Spleen (tissue), 7 donors: Measurements from ENCODE around the gene ACTN4.
A peak's percentile ranks its signal among the peaks of the same experiment; 100 is the strongest.

Experiments used
- POLR2AphosphoS5 ChIP-seq, 3 donors: sonication (generic); formaldehyde crosslinking; IDR thresholded peaks; one replicate each; pipeline ENCODE4 v1.5.1; 2017; ENCODE audit warnings: antibody characterized with exemption in 3 of 3
- TF ChIP-seq, protein P1 (sequence below), 11 experiments: fragments of 200-600 bp in 7 of 11; fragments of 450-650 bp in 4 of 11; sonication (generic) in 4 of 11; IDR thresholded peaks in 8 of 11; conservative IDR thresholded peaks in 3 of 11; 1 replicate in 7 of 11; 2 replicates in 4 of 11; pipeline versions ENCODE4 v1.4.0 to v1.8.0; 2016 to 2021; ENCODE audit warnings: antibody characterized with exemption in 11 of 11, inconsistent platforms in 4 of 11, mild to moderate bottlenecking in 1 of 11
- donor health status: DM: no; HTN: no; CAD: no; lungs with moderate emphysema.
- donor health status: DM: no; HTN: no; CAD: no.
- donor health status: DM: no; HTN: no; CAD: no.

DNA sequence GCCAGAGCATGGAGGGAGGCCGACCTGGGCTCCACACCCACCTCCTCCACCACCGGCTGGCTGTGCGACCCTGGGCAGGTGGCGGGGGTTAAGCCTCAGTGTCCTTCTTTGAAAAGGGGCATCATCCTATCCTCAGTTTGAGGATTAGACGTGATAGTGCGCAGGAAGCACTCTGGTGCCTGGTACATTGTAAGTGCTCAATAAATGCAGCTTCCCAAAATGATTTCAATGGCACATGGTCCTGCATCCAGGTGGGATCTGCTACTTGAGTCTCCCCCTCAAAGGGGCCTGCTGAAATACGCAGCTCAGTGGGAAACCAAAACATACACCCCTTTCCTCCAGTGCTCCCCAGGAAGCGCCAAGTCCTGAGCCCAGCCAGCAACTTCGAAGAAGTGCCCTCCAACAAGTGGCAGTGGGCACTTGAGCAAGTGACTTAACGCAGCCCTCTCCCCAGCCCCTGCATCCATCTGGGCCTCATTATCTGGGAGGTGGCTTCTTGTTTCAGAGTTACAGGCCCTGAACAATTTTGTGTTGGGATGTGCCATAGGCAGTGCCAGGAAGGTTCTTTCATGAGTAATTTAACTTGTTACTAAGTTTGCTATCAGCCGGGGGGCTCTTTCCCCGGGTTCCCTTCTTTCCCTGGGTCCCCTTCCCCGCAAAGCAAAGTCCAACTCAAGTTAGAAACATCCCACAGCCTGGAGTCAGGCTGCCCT, 17.9 kb downstream of the ACTN4 start:
- TF ChIP-seq, protein P1, sequence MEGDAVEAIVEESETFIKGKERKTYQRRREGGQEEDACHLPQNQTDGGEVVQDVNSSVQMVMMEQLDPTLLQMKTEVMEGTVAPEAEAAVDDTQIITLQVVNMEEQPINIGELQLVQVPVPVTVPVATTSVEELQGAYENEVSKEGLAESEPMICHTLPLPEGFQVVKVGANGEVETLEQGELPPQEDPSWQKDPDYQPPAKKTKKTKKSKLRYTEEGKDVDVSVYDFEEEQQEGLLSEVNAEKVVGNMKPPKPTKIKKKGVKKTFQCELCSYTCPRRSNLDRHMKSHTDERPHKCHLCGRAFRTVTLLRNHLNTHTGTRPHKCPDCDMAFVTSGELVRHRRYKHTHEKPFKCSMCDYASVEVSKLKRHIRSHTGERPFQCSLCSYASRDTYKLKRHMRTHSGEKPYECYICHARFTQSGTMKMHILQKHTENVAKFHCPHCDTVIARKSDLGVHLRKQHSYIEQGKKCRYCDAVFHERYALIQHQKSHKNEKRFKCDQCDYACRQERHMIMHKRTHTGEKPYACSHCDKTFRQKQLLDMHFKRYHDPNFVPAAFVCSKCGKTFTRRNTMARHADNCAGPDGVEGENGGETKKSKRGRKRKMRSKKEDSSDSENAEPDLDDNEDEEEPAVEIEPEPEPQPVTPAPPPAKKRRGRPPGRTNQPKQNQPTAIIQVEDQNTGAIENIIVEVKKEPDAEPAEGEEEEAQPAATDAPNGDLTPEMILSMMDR (IDR thresholded peaks at IDR 0.05 in 8 of 11, conservative IDR thresholded peaks at IDR 0.05 in 3 of 11): no peak
- TF ChIP-seq POLR2AphosphoS5 (IDR thresholded peaks at IDR 0.05): peak in 1 of 3 donors; percentile 25
